Ishikawa (cell line): Measurements from ENCODE around the gene VWA8.

ENCODE experiments used
- EGR1 ChIP-seq: IDR thresholded peaks from 2 replicates; pipeline ENCODE4 v1.6.1; 2012
- TCF12 ChIP-seq: IDR thresholded peaks from 2 replicates; pipeline ENCODE4 v1.6.1; 2012; ENCODE audit warnings: low read depth
- YY1 ChIP-seq: IDR thresholded peaks from 2 replicates; pipeline ENCODE4 v1.6.1; 2012; ENCODE audit warnings: low read depth

GRCh38 chr13:41791056-41791455 lies 169.9 kb downstream of the VWA8 start:
- TF ChIP-seq EGR1 (no peak), YY1 (no peak), TCF12 (no peak)
